BE2C (cell line): ENCODE measurements around the gene BMPR1A.

Source experiments
- DNase-seq: peaks from one replicate; pipeline ENCODE4 v3.0.0-alpha.2; 2020
- H3K27me3 ChIP-seq: fragments of 250-450 bp; sonication (Bioruptor Pico); 2 replicates; pipeline ENCODE4 v1.5.1; 2020; ENCODE audit warnings: mild to moderate bottlenecking
- H3K36me3 ChIP-seq: fragments of 250-450 bp; sonication (Bioruptor Pico); 2 replicates; pipeline ENCODE4 v1.5.1; 2020; ENCODE audit warnings: mild to moderate bottlenecking
- H3K4me1 ChIP-seq: fragments of 250-450 bp; sonication (Bioruptor Pico); 2 replicates; pipeline ENCODE4 v1.5.1; 2020
- H3K4me3 ChIP-seq: 2 replicates; pipeline ENCODE4 v1.5.1; 2011; ENCODE audit warnings: low read depth, low read length
- H3K9me3 ChIP-seq: fragments of 250-450 bp; sonication (Bioruptor Pico); 2 replicates; pipeline ENCODE4 v1.5.1; 2020
- CTCF ChIP-seq: IDR thresholded peaks from 2 replicates; pipeline ENCODE4 v1.5.1; 2012; ENCODE audit warnings: mild to moderate bottlenecking, low read depth, low read length

Gene BMPR1A

GRCh38 chr10:86837663-86838062 lies 81.2 kb downstream of the BMPR1A start:
- no peak for DNase-seq
- Histone ChIP-seq H3K27me3 (no peaks in the 10 kb centered on the region), H3K4me3 (no peak overlapping the region), H3K4me1 (no peaks in the 10 kb centered on the region), H3K36me3 (peaks cover 12% of the 10 kb centered on the region), H3K9me3 (no peaks in the 10 kb centered on the region)
- TF ChIP-seq CTCF, result no peak

GRCh38 chr10:86840498-86840897 lies 84.1 kb downstream of the BMPR1A start:
- no peaks in the 10 kb centered on the region for H3K27me3 ChIP-seq
- H3K4me3 ChIP-seq, result no peak overlapping the region
- no peak for TF ChIP-seq CTCF
- H3K9me3 ChIP-seq, result no peaks in the 10 kb centered on the region
- H3K4me1 ChIP-seq, result no peaks in the 10 kb centered on the region
- DNase-seq, result no peak
- H3K36me3 ChIP-seq, result peaks cover 12% of the 10 kb centered on the region

GRCh38 chr10:86846088-86846487 lies 89.7 kb downstream of the BMPR1A start:
- Histone ChIP-seq H3K36me3 (peaks cover 5% of the 10 kb centered on the region; the same call in 1 of the 2 replicates), H3K4me3 (no peak overlapping the region), H3K4me1 (no peaks in the 10 kb centered on the region), H3K27me3 (no peaks in the 10 kb centered on the region), H3K9me3 (no peaks in the 10 kb centered on the region)
- DNase-seq, result no peak
- no peak for TF ChIP-seq CTCF

DNA sequence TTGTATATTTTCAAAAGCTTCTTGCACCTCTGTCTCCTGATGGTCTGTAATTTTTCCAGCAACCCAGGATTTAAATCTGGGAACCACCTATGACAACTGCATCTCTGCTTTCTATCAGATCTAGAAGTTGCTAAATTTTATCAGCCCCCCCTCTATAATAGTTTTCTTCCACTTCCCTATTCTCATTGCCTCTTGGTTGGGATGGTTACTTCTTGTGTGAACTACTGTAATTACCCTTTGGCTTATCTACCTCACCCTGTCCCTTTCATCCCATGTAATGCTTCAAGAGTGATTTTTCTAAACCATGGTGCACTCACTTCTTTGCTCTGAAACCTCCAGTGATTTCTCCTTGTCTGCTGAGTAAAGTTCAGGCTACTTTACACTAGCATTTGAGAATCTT lies 92.3 kb downstream of the BMPR1A start:
- Histone ChIP-seq H3K27me3 (no peaks in the 10 kb centered on the region), H3K36me3 (no peaks in the 10 kb centered on the region), H3K4me1 (no peaks in the 10 kb centered on the region), H3K4me3 (no peak overlapping the region), H3K9me3 (no peaks in the 10 kb centered on the region)
- no peak for TF ChIP-seq CTCF
- no peak for DNase-seq

DNA sequence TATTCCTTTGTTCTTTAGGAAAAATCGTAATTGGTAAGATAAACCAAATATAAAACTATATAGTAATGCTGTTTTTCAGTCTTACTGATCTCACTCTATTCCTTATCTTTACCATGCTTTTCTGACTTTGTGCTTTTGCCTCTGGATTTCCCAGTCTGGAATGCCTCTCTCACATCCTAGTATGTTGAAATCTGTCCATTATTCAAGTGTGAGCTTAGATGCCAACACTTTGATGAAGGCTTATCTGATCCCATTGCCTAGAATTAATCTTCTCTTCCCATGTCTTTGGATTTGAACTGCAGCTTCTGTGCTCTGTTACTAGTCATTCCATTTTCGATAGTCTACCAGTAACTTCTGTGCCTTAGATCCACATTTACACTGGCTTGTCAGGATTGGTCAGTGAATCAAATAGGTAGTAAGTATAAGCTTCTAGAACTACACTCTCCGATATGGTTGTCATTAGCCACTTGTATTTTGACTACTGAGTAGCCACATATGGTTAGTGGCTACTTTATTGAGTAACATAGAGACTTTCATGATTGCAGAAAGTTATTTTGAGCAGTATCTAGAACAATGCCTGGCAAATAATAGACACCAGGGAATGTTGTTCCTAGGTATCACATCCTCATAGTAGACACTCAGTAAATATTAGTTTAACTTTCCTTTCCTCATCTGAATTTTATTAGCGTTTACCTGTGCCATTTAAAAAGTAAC lies 92.9 kb downstream of the BMPR1A start:
- TF ChIP-seq CTCF, result no peak
- H3K27me3 ChIP-seq, result no peaks in the 10 kb centered on the region
- no peaks in the 10 kb centered on the region for H3K4me1 ChIP-seq
- no peak for DNase-seq
- no peaks in the 10 kb centered on the region for H3K9me3 ChIP-seq
- no peak overlapping the region for H3K4me3 ChIP-seq
- no peaks in the 10 kb centered on the region for H3K36me3 ChIP-seq

- H3K9me3 ChIP-seq, result no peaks in the 10 kb centered on the region
- DNase-seq, result no peak
- TF ChIP-seq CTCF, result no peak
- no peaks in the 10 kb centered on the region for H3K36me3 ChIP-seq
- no peak overlapping the region for H3K4me3 ChIP-seq
- H3K4me1 ChIP-seq, result no peaks in the 10 kb centered on the region
- H3K27me3 ChIP-seq, result no peaks in the 10 kb centered on the region
Observed at GRCh38 chr10:86850481-86850880, 94.1 kb downstream of the BMPR1A start.
